Stimulated activated memory B cell treated with anti-CD40 and anti-IgM and Interleukin-4, amounts not matched to agents 10 μg/mL and 1 μg/mL and 100 μg/mL, for 72 hours (primary cell): ENCODE measurements around the gene LGALS4.

ENCODE experiments used
- ATAC-seq: fragments of 150-1000 bp; cut with Tn5 transposase; 2 replicates; pipeline ENCODE4 v1.10.0; 2021
- H3K27ac Mint-ChIP-seq: one replicate; pipeline ENCODE4 v1.8.0; 2022; ENCODE audit warnings: mild to moderate bottlenecking, mixed read lengths
- H3K27me3 Mint-ChIP-seq: one replicate; pipeline ENCODE4 v1.8.0; 2022; ENCODE audit warnings: mixed read lengths
- H3K36me3 Mint-ChIP-seq: one replicate; pipeline ENCODE4 v1.8.0; 2022; ENCODE audit warnings: mixed read lengths
- H3K4me1 Mint-ChIP-seq: one replicate; pipeline ENCODE4 v1.8.0; 2022; ENCODE audit warnings: mixed read lengths
- H3K4me3 Mint-ChIP-seq: one replicate; pipeline ENCODE4 v1.8.0; 2022; ENCODE audit warnings: mild to moderate bottlenecking, moderate library complexity, mixed read lengths
- H3K9me3 Mint-ChIP-seq: one replicate; pipeline ENCODE4 v1.8.0; 2022; ENCODE audit warnings: mixed read lengths

Gene LGALS4

GRCh38 chr19:38848299-38849146 is 35.8 kb upstream of the LGALS4 start:
- ATAC-seq: no peak
- peaks cover 63% of the 10 kb centered on the region for H3K4me1 Mint-ChIP-seq
- H3K27ac Mint-ChIP-seq: peak overlapping the region; percentile 97
- peak overlapping the region; percentile 93 for H3K4me3 Mint-ChIP-seq
- H3K27me3 Mint-ChIP-seq: no peaks in the 10 kb centered on the region
- peaks cover 53% of the 10 kb centered on the region for H3K36me3 Mint-ChIP-seq
- no peaks in the 10 kb centered on the region for H3K9me3 Mint-ChIP-seq

- H3K4me1 Mint-ChIP-seq: peaks cover 68% of the 10 kb centered on the region
- H3K27me3 Mint-ChIP-seq: no peaks in the 10 kb centered on the region
- ATAC-seq: no peak
- H3K27ac Mint-ChIP-seq: no peak overlapping the region
- H3K9me3 Mint-ChIP-seq: no peaks in the 10 kb centered on the region
- no peak overlapping the region for H3K4me3 Mint-ChIP-seq
- peaks cover 73% of the 10 kb centered on the region for H3K36me3 Mint-ChIP-seq
These were observed 33.4 kb upstream of the LGALS4 start for GRCh38 chr19:38846097-38846496.

- Mint-ChIP-seq H3K4me3 (no peak overlapping the region), H3K4me1 (peaks cover 69% of the 10 kb centered on the region), H3K27ac (no peak overlapping the region), H3K36me3 (peaks cover 79% of the 10 kb centered on the region), H3K27me3 (no peaks in the 10 kb centered on the region), H3K9me3 (no peaks in the 10 kb centered on the region)
- no peak for ATAC-seq
These were observed 32.8 kb upstream of the LGALS4 start for GRCh38 chr19:38845374-38846024.

- H3K4me1 Mint-ChIP-seq: peaks cover 78% of the 10 kb centered on the region
- peak overlapping the region; percentile 68 for H3K27ac Mint-ChIP-seq
- no peaks in the 10 kb centered on the region for H3K9me3 Mint-ChIP-seq
- no peak for ATAC-seq
- no peaks in the 10 kb centered on the region for H3K27me3 Mint-ChIP-seq
- H3K4me3 Mint-ChIP-seq: peak overlapping the region; percentile 25
- peaks cover 92% of the 10 kb centered on the region for H3K36me3 Mint-ChIP-seq
These were observed 31.4 kb upstream of the LGALS4 start for GRCh38 chr19:38844093-38844686.

- peak overlapping the region; percentile 26 for H3K4me3 Mint-ChIP-seq
These were observed 30.5 kb upstream of the LGALS4 start for GRCh38 chr19:38843175-38843758.

GRCh38 chr19:38842439-38843174 is 29.9 kb upstream of the LGALS4 start:
- peaks cover 86% of the 10 kb centered on the region for H3K36me3 Mint-ChIP-seq
- H3K4me3 Mint-ChIP-seq: peak overlapping the region; percentile 63
- H3K9me3 Mint-ChIP-seq: no peaks in the 10 kb centered on the region
- peaks cover 72% of the 10 kb centered on the region for H3K4me1 Mint-ChIP-seq
- H3K27me3 Mint-ChIP-seq: no peaks in the 10 kb centered on the region
- peak; percentile 93 for ATAC-seq
- peak overlapping the region; percentile 68 for H3K27ac Mint-ChIP-seq

More at GRCh38 chr19:38843175-38843758, 30.5 kb upstream of the LGALS4 start:
- Mint-ChIP-seq H3K27me3 (no peaks in the 10 kb centered on the region), H3K4me1 (peaks cover 78% of the 10 kb centered on the region), H3K36me3 (peaks cover 92% of the 10 kb centered on the region), H3K27ac (peak overlapping the region; percentile 68), H3K9me3 (no peaks in the 10 kb centered on the region)
- ATAC-seq: no peak

- Mint-ChIP-seq H3K27me3 (no peaks in the 10 kb centered on the region), H3K4me3 (no peak overlapping the region), H3K9me3 (no peaks in the 10 kb centered on the region), H3K36me3 (peaks cover 87% of the 10 kb centered on the region), H3K4me1 (peaks cover 70% of the 10 kb centered on the region), H3K27ac (peak overlapping the region; percentile 68)
- ATAC-seq: no peak
These were observed 29.2 kb upstream of the LGALS4 start for GRCh38 chr19:38841787-38842438.

GRCh38 chr19:38841180-38841766 is 28.5 kb upstream of the LGALS4 start:
- Mint-ChIP-seq H3K27me3 (no peaks in the 10 kb centered on the region), H3K27ac (no peak overlapping the region), H3K9me3 (no peaks in the 10 kb centered on the region), H3K4me1 (peaks cover 69% of the 10 kb centered on the region), H3K4me3 (no peak overlapping the region), H3K36me3 (peaks cover 89% of the 10 kb centered on the region)
- no peak for ATAC-seq

GRCh38 chr19:38840583-38840968 is 27.8 kb upstream of the LGALS4 start:
- H3K4me1 Mint-ChIP-seq: peaks cover 62% of the 10 kb centered on the region
- no peak overlapping the region for H3K4me3 Mint-ChIP-seq
- H3K9me3 Mint-ChIP-seq: no peaks in the 10 kb centered on the region
- H3K36me3 Mint-ChIP-seq: peaks cover 88% of the 10 kb centered on the region
- no peaks in the 10 kb centered on the region for H3K27me3 Mint-ChIP-seq
- ATAC-seq: no peak
- no peak overlapping the region for H3K27ac Mint-ChIP-seq

- H3K4me3 Mint-ChIP-seq: peak overlapping the region; percentile 39
- ATAC-seq: peak; percentile 49
- no peaks in the 10 kb centered on the region for H3K9me3 Mint-ChIP-seq
- peaks cover 56% of the 10 kb centered on the region for H3K4me1 Mint-ChIP-seq
- no peaks in the 10 kb centered on the region for H3K27me3 Mint-ChIP-seq
- no peak overlapping the region for H3K27ac Mint-ChIP-seq
- H3K36me3 Mint-ChIP-seq: peaks cover 83% of the 10 kb centered on the region
These were observed 27.3 kb upstream of the LGALS4 start for GRCh38 chr19:38839816-38840582.

GRCh38 chr19:38838986-38839761 is 26.4 kb upstream of the LGALS4 start:
- Mint-ChIP-seq H3K9me3 (no peaks in the 10 kb centered on the region), H3K4me1 (peaks cover 48% of the 10 kb centered on the region), H3K36me3 (peaks cover 74% of the 10 kb centered on the region), H3K4me3 (no peak overlapping the region), H3K27ac (peak overlapping the region; percentile 69), H3K27me3 (no peaks in the 10 kb centered on the region)
- no peak for ATAC-seq

GRCh38 chr19:38838208-38838985 is 25.7 kb upstream of the LGALS4 start:
- no peaks in the 10 kb centered on the region for H3K9me3 Mint-ChIP-seq
- H3K4me3 Mint-ChIP-seq: no peak overlapping the region
- peaks cover 40% of the 10 kb centered on the region for H3K4me1 Mint-ChIP-seq
- H3K27me3 Mint-ChIP-seq: no peaks in the 10 kb centered on the region
- H3K27ac Mint-ChIP-seq: peak overlapping the region; percentile 69
- peaks cover 67% of the 10 kb centered on the region for H3K36me3 Mint-ChIP-seq
- no peak for ATAC-seq
